Lower leg skin (tissue), 4 donors: ENCODE measurements around the gene MSMB. TPM values are rescaled to one million over a fixed set of nuclear protein-coding genes. Genes with fewer than 3 reads are reported as not detected.
"Not testable (repeated sequence)": the region's sequence is repeated elsewhere in the genome, so short reads cannot be mapped to it uniquely, and the experiment has no call there.

Experiments used
- DNase-seq, 2 donors: peaks; one replicate each; pipeline ENCODE4 v3.0.0-alpha.2; 2019; ENCODE audit warnings: low spot score in 2 of 2
- H3K4me3 ChIP-seq: fragments of 200-600 bp; sonication (generic); 2 replicates; pipeline ENCODE4 v1.5.1; 2017; ENCODE audit warnings: mild to moderate bottlenecking, low read depth; ENCODE audit not compliant: poor library complexity, severe bottlenecking
- CTCF ChIP-seq, 3 donors: fragments of 450-650 bp; IDR thresholded peaks; one replicate each; pipeline ENCODE4 v1.5.1; 2016; ENCODE audit warnings: antibody characterized with exemption in 3 of 3, mild to moderate bottlenecking in 3 of 3, moderate library complexity in 2 of 3
- POLR2A ChIP-seq, 2 donors: fragments of 450-650 bp; IDR thresholded peaks; one replicate each; pipeline ENCODE4 v1.6.1; 2016 to 2017; ENCODE audit warnings: antibody characterized with exemption in 2 of 2, mild to moderate bottlenecking in 1 of 2, moderate library complexity in 1 of 2
- WGBS, 2 donors: methylation state at CpG; one replicate each; pipeline ENCODE4 v1.1.5; 2018; 5-methylcytosine and 5-hydroxymethylcytosine counted together
- intact Hi-C: fragments of 100-400 bp; cut with DNase I; formaldehyde crosslinking; loops from one replicate; pipeline ENCODE4 v1.15.0; 2023; ENCODE audit warnings: low total_unique reads
- total RNA-seq, 4 donors: library from RNA; depleted of rRNA; stranded (reverse); fragments of >200 nt; gene quantifications; one replicate each; pipeline ENCODE4 v1.1.0, GENCODE V29; 2016

Gene MSMB
- total RNA-seq, 4 donors from 2014 or later = 5.5 to 46.7 (median 10.5) TPM

- no peak for DNase-seq
- intact Hi-C loops = no loop called here
Observed at GRCh38 chr10:45997557-45997956, 48.5 kb downstream of the MSMB start.

GRCh38 chr10:45985590-45985989 lies 60.5 kb downstream of the MSMB start:
- H3K4me3 ChIP-seq, DNase-seq, intact Hi-C loops: not testable (repeated sequence)
- WGBS, 2 donors = 86 to 88% methylated on average over 3 of the region's 3 CpGs

More at GRCh38 chr10:45997557-45997956, 48.5 kb downstream of the MSMB start:
- 96 to 97% methylated on average over 4 of the region's 4 CpGs for WGBS, 2 donors
- TF ChIP-seq CTCF (IDR thresholded peaks at IDR 0.05) (no peak), POLR2A (IDR thresholded peaks at IDR 0.05) (no peak)
- H3K4me3 ChIP-seq = no peak overlapping the region

GRCh38 chr10:45984473-45984872 lies 61.6 kb downstream of the MSMB start:
- WGBS, 2 donors = 83 to 85% methylated on average over 2 of the region's 2 CpGs
- DNase-seq, intact Hi-C loops, H3K4me3 ChIP-seq: not testable (repeated sequence)

- DNase-seq, intact Hi-C loops, H3K4me3 ChIP-seq: not testable (repeated sequence)
- 75 to 79% methylated on average over 5 of the region's 6 CpGs for WGBS, 2 donors
Observed at GRCh38 chr10:45983538-45984186, 62.4 kb downstream of the MSMB start.

Other genes with a start within 250 kb of the MSMB start
- 10 to 100 TPM in 2 of 4 donors, 1 to 10 TPM in 2; 6.4 to 15.1 (median 11.1) TPM for gene AGAP4, start 198.8 kb downstream of the MSMB start, total RNA-seq
- 10 to 100 TPM; 40.4 to 67.5 (median 55.9) TPM for gene TIMM23, start 73.8 kb downstream of the MSMB start, total RNA-seq
- gene NCOA4, start 15.6 kb downstream of the MSMB start, total RNA-seq = 100 to 1,000 TPM; 108 to 176 (median 145) TPM
- gene ANTXRL, start 240.7 kb upstream of the MSMB start, total RNA-seq = not detected